Activated T-helper 9 cell treated with anti-CD3 and anti-CD28 coated beads, Interleukin-2, amount 50 U/mL, for 16 hours (primary cell): Measurements from ENCODE around the gene GNAS-AS1.

Source experiments
- DNase-seq: peaks from one replicate; pipeline ENCODE4 v3.0.0-alpha.2; 2020; ENCODE audit warnings: low read depth

GNAS-AS1 gene

GRCh38 chr20:58855506-58856389 lies 5.0 kb upstream of the GNAS-AS1 start:
- no peak for DNase-seq

GRCh38 chr20:58854638-58855471 lies 4.2 kb upstream of the GNAS-AS1 start:
- no peak for DNase-seq

GRCh38 chr20:58853976-58854637 lies 3.4 kb upstream of the GNAS-AS1 start:
- DNase-seq, result no peak

- no peak for DNase-seq
Measured at GRCh38 chr20:58853466-58853865, 2.8 kb upstream of the GNAS-AS1 start.

GRCh38 chr20:58852543-58853271 lies 2.0 kb upstream of the GNAS-AS1 start, which contains the start of gene GNAS:
GNAS (plus strand) TSS chr20:58852716.
- DNase-seq, result peak; percentile 24

- DNase-seq, result no peak
Measured at GRCh38 chr20:58851969-58852458, 1.3 kb upstream of the GNAS-AS1 start.

GRCh38 chr20:58851221-58851968 lies 693 bp upstream of the GNAS-AS1 start:
- DNase-seq, result no peak

GRCh38 chr20:58847463-58847862 lies 3.2 kb downstream of the GNAS-AS1 start:
- DNase-seq, result no peak

- no peak for DNase-seq
Measured at GRCh38 chr20:58845706-58846105, 5.0 kb downstream of the GNAS-AS1 start.

- no peak for DNase-seq
Measured at GRCh38 chr20:58843128-58843556, 7.6 kb downstream of the GNAS-AS1 start.

- DNase-seq, result no peak
Measured at GRCh38 chr20:58842276-58842675, 8.4 kb downstream of the GNAS-AS1 start.

- no peak for DNase-seq
Measured at GRCh38 chr20:58841539-58842264, 9.0 kb downstream of the GNAS-AS1 start.

- DNase-seq, result no peak
Measured at GRCh38 chr20:58840816-58841538, 9.7 kb downstream of the GNAS-AS1 start.

- no peak for DNase-seq
Measured at GRCh38 chr20:58839991-58840747, 10.5 kb downstream of the GNAS-AS1 start.

- peak; percentile 16 for DNase-seq
Measured at GRCh38 chr20:58839474-58839874, 11.2 kb downstream of the GNAS-AS1 start.

- no peak for DNase-seq
Measured at GRCh38 chr20:58838174-58838573, 12.5 kb downstream of the GNAS-AS1 start.

GRCh38 chr20:58837717-58838116 lies 13.0 kb downstream of the GNAS-AS1 start:
- no peak for DNase-seq

GRCh38 chr20:58836616-58837204 lies 14.0 kb downstream of the GNAS-AS1 start:
- DNase-seq, result no peak
